Measurements from ENCODE around the gene MAP3K20.
"Not testable (repeated sequence)": the region's sequence is repeated elsewhere in the genome, so short reads cannot be mapped to it uniquely, and the experiment has no call there.

MAP3K20 gene

DNA sequence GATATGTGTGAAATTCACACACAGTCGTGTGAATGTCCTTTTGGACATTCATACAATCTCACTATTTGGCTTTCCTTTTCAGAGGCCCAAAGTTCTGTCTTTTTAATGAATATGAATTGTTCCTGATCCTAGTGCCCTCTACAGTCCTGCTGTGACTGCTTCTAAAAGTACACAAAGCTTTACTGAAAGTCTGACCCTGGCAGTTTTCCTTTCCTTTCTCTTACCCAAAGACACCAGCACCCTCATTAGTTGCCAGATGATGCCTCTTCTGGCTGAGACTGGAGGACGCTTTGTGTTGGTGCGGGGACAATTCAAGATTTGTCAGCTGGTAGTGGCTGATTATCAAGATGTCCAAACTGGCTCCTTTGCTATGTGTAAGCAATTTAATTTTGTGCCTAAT, 197.2 kb downstream of the MAP3K20 start:
- no peaks in the 10 kb centered on the region for H3K36me3 ChIP-seq (ENCODE audit: control insufficient read depth, insufficient read depth, low read length)
- H3K27ac ChIP-seq (ENCODE audit: low read length) = no peak overlapping the region
- no peak for DNase-seq (ENCODE audit: low read depth, low spot score)

DNA sequence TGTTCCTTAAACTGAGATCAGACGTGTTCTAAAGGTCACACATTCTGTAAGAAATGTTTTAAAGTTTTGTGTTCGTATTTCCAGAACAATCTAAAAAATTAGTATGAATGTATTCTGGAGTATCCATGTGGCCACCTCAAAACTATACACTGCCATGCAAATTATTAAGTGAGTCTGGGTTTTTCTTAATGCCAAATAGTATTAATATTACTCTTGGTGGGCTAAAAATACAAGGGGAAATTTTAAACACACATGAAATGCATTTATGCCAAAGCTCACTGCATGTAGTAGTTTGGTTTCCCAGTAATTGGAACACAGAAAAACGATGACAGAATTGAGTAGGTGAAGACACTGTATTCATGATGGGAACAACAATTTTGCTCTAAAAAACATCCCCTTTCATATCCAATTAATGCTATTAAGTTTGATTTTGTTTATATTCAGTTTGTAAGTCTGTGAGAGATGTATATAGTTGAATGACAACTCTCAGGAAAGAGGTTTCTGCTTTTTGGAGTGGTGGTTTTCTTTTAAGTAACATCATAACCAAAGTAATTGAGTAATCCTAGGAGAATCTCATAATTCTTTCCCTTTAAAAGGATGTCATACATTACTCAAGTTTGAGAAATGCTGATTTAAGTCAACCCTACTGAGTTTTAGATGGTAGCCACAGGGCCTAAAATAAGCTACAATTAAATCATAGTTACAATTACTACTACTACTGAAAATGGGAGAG, 203.3 kb downstream of the MAP3K20 start:
- H3K27me3 ChIP-seq (ENCODE audit: control insufficient read depth, insufficient read depth, low read length) = no peaks in the 10 kb centered on the region
- no CpG with 5 or more reads among the region's 3 CpGs for WGBS (ENCODE audit: insufficient coverage, insufficient read length)
- H3K36me3 ChIP-seq (ENCODE audit: control insufficient read depth, insufficient read depth, low read length) = peaks cover 3% of the 10 kb centered on the region; the same call in 1 of the 2 replicates
- no peak overlapping the region for H3K27ac ChIP-seq (ENCODE audit: low read length)
- H3K4me1 ChIP-seq (ENCODE audit: control insufficient read depth, insufficient read depth, low read length) = no peaks in the 10 kb centered on the region
- DNase-seq (ENCODE audit: low read depth, low spot score) = no peak
- no peak overlapping the region for H3K4me3 ChIP-seq (ENCODE audit: low read length)
- H3K9me3 ChIP-seq (ENCODE audit: control insufficient read depth, insufficient read depth, low read length) = no peaks in the 10 kb centered on the region

More for the DNA sequence above, 197.2 kb downstream of the MAP3K20 start:
- Histone ChIP-seq H3K9me3 (ENCODE audit: control insufficient read depth, insufficient read depth, low read length) (no peaks in the 10 kb centered on the region), H3K27me3 (ENCODE audit: control insufficient read depth, insufficient read depth, low read length) (no peaks in the 10 kb centered on the region), H3K4me1 (ENCODE audit: control insufficient read depth, insufficient read depth, low read length) (0 out of 2 replicates have a peak, but pooled peaks cover 1% of the 10 kb centered on the region), H3K4me3 (ENCODE audit: low read length) (no peak overlapping the region)
- WGBS (ENCODE audit: insufficient coverage, insufficient read length) = no CpG with 5 or more reads among the region's 3 CpGs

DNA sequence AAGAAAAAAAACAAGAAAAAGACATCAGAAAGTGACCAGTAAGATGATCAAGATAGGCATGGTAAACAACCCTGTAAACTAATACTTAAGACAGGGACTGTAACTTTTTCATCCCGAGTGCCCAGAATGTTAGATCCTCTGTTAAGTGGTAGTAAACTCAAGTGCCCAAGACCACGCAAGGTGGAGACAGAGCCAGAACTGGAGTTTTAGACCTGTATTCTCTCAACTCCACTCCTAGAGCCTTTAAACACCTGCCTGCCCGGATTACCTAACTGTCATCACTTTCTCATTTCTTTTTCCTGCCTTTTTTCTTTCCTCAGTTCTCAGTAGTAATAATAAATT, 203.9 kb downstream of the MAP3K20 start:
- Histone ChIP-seq H3K36me3 (ENCODE audit: control insufficient read depth, insufficient read depth, low read length) (peaks cover 3% of the 10 kb centered on the region; the same call in 1 of the 2 replicates), H3K4me1 (ENCODE audit: control insufficient read depth, insufficient read depth, low read length) (no peaks in the 10 kb centered on the region), H3K9me3 (ENCODE audit: control insufficient read depth, insufficient read depth, low read length) (no peaks in the 10 kb centered on the region), H3K27me3 (ENCODE audit: control insufficient read depth, insufficient read depth, low read length) (no peaks in the 10 kb centered on the region), H3K4me3 (ENCODE audit: low read length) (no peak overlapping the region), H3K27ac (ENCODE audit: low read length) (no peak overlapping the region)
- DNase-seq (ENCODE audit: low read depth, low spot score) = no peak
- WGBS (ENCODE audit: insufficient coverage, insufficient read length) = no CpG with 5 or more reads among the region's 3 CpGs

DNA sequence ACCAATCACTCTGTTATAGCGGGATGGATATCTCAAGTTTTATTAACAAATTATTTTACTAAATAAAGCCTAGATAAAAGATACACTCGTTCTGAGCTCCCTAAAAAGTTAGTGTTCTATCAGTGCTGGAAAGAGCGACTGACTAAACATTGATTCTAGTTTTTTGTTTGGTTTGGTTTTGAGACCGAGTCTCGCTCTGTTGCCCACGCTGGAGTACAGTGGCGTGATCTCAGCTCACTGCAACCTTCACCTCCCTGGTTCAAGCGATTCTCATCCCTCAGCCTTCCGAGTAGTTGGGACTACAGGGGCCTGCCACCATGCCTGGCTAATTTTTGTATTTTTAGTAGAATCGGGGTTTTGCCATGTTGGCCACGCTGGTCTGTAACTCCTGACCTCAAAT, 205.2 kb downstream of the MAP3K20 start:
- WGBS (ENCODE audit: insufficient coverage, insufficient read length) = no CpG with 5 or more reads among the region's 11 CpGs
- Histone ChIP-seq H3K27me3 (ENCODE audit: control insufficient read depth, insufficient read depth, low read length) (no peaks in the 10 kb centered on the region), H3K4me3 (ENCODE audit: low read length) (no peak overlapping the region), H3K27ac (ENCODE audit: low read length) (no peak overlapping the region), H3K4me1 (ENCODE audit: control insufficient read depth, insufficient read depth, low read length) (no peaks in the 10 kb centered on the region), H3K9me3 (ENCODE audit: control insufficient read depth, insufficient read depth, low read length) (no peaks in the 10 kb centered on the region), H3K36me3 (ENCODE audit: control insufficient read depth, insufficient read depth, low read length) (peaks cover 3% of the 10 kb centered on the region; the same call in 1 of the 2 replicates)
- DNase-seq (ENCODE audit: low read depth, low spot score) = no peak

DNA sequence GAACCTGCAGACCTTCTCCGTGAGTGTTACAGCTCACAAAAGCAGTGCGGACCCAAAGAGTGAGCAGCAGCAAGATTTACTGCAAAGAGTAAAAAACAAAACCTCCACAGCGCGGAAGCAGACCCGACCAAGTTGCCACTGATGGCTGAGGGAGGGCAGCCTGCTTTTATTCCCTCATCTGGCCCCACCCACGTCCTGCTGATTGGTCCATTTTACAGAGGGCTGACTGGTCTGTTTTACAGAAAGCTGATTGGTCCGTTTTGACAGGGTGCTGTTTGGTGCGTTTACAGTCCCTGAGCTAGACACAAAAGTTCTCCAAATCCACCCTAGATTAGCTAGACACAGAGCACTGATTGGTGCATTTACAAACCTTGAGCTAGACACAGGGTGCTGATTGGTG, 206.3 kb downstream of the MAP3K20 start:
- not testable (repeated sequence) for H3K9me3 ChIP-seq (ENCODE audit: control insufficient read depth, insufficient read depth, low read length); H3K36me3 ChIP-seq (ENCODE audit: control insufficient read depth, insufficient read depth, low read length); H3K4me1 ChIP-seq (ENCODE audit: control insufficient read depth, insufficient read depth, low read length); H3K27me3 ChIP-seq (ENCODE audit: control insufficient read depth, insufficient read depth, low read length); DNase-seq (ENCODE audit: low read depth, low spot score); H3K4me3 ChIP-seq (ENCODE audit: low read length); H3K27ac ChIP-seq (ENCODE audit: low read length)
- WGBS (ENCODE audit: insufficient coverage, insufficient read length) = no CpG with 5 or more reads among the region's 8 CpGs

DNA sequence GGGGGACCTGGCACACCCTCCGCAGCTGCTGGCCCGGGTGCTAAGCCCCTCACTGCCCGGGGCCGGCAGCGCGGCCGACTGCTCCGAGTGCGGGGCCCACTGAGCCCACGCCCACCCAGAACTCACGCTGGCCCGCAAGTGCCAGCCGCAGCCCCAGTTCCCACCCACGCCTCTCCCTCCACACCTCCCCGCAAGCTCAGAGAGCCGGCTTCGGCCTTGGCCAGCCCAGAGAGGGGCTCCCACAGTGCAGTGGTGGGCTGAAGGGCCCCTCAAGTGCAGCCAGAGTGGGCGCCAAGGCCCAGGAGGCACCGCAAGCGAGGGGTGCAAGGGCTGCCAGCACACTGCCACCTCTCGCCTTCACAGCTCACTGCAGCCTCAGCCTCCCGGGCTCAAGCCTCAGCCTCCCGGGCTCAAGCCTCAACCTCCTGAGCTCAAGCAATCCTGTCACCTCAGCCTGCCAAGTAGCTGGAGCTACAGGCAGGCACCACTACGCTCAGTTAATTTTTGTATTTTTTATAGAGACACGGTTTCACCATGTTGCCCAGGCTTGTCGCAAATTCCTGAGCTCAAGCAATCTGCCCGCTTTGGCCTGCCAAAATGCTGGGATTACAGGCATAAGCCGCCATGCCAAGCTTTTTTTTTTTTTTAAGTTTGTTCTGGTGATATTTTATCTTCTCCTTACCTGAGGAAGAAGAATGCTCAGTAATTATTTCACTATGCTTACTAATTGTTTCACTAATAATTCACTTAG, 207.3 kb downstream of the MAP3K20 start:
- Histone ChIP-seq H3K4me1 (ENCODE audit: control insufficient read depth, insufficient read depth, low read length) (no peaks in the 10 kb centered on the region), H3K9me3 (ENCODE audit: control insufficient read depth, insufficient read depth, low read length) (no peaks in the 10 kb centered on the region), H3K27ac (ENCODE audit: low read length) (no peak overlapping the region), H3K27me3 (ENCODE audit: control insufficient read depth, insufficient read depth, low read length) (no peaks in the 10 kb centered on the region), H3K36me3 (ENCODE audit: control insufficient read depth, insufficient read depth, low read length) (peaks cover 3% of the 10 kb centered on the region; the same call in 1 of the 2 replicates), H3K4me3 (ENCODE audit: low read length) (no peak overlapping the region)
- WGBS (ENCODE audit: insufficient coverage, insufficient read length) = no CpG with 5 or more reads among the region's 28 CpGs
- no peak for DNase-seq (ENCODE audit: low read depth, low spot score)

DNA sequence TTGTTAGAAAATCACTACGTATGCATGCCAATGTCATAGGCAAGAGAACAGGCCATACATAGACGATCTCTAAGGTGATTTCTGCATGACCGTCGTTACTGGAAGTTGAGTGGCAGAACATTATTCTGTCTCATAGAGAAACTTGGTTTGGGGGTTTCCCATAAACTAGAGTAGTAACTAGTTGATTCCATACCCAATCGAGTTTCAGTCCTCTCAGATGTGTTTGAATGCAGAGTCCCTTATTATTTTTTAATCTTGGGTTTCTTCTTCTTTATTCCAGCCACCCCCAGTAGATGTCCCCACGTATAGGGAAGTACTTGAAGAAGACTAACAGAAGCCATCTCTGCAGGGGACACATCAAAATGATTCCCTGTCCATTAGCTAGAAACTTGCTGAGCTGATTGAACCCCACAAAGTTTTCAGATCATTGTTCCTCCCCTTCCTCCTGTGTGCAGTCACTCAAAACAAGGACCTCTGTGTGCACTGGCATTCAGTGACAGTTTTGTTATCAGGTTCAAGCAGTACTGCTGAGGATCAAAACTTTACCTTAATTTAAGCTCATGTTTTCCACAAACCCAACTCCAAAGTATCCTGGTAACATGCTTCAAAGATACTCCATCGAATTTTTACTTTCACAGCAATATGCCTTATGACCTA, 210.6 kb downstream of the MAP3K20 start:
- no peak for DNase-seq (ENCODE audit: low read depth, low spot score)
- Histone ChIP-seq H3K36me3 (ENCODE audit: control insufficient read depth, insufficient read depth, low read length) (peaks cover 3% of the 10 kb centered on the region; the same call in 1 of the 2 replicates), H3K27ac (ENCODE audit: low read length) (no peak overlapping the region), H3K27me3 (ENCODE audit: control insufficient read depth, insufficient read depth, low read length) (no peaks in the 10 kb centered on the region), H3K9me3 (ENCODE audit: control insufficient read depth, insufficient read depth, low read length) (no peaks in the 10 kb centered on the region), H3K4me3 (ENCODE audit: low read length) (no peak overlapping the region), H3K4me1 (ENCODE audit: control insufficient read depth, insufficient read depth, low read length) (no peaks in the 10 kb centered on the region)
- no CpG with 5 or more reads among the region's 7 CpGs for WGBS (ENCODE audit: insufficient coverage, insufficient read length)

DNA sequence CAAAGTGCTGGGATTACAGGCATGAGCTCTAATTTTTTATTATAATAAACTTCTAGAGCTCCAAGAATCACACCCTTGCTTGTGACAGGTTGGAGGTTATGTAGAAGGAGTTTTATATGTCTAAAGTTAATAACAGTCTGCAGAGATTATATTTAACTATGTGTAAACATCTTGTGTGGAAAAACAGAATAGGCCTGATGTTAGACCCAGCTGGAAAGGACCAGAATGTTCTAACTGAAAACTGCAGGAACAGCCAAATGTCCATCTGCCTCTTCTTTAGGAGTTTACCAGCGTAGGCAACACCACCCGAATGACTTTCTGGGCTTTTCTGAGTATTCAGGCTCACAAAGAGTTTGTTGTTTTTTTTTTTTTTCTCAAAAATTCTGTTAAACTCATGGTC, 211.9 kb downstream of the MAP3K20 start:
- DNase-seq (ENCODE audit: low read depth, low spot score) = no peak
- H3K27me3 ChIP-seq (ENCODE audit: control insufficient read depth, insufficient read depth, low read length) = no peaks in the 10 kb centered on the region
- no peak overlapping the region for H3K27ac ChIP-seq (ENCODE audit: low read length)
- H3K4me3 ChIP-seq (ENCODE audit: low read length) = no peak overlapping the region
- peaks cover 3% of the 10 kb centered on the region; the same call in 1 of the 2 replicates for H3K36me3 ChIP-seq (ENCODE audit: control insufficient read depth, insufficient read depth, low read length)
- no peaks in the 10 kb centered on the region for H3K9me3 ChIP-seq (ENCODE audit: control insufficient read depth, insufficient read depth, low read length)
- no CpG with 5 or more reads among the region's 2 CpGs for WGBS (ENCODE audit: insufficient coverage, insufficient read length)
- H3K4me1 ChIP-seq (ENCODE audit: control insufficient read depth, insufficient read depth, low read length) = no peaks in the 10 kb centered on the region

DNA sequence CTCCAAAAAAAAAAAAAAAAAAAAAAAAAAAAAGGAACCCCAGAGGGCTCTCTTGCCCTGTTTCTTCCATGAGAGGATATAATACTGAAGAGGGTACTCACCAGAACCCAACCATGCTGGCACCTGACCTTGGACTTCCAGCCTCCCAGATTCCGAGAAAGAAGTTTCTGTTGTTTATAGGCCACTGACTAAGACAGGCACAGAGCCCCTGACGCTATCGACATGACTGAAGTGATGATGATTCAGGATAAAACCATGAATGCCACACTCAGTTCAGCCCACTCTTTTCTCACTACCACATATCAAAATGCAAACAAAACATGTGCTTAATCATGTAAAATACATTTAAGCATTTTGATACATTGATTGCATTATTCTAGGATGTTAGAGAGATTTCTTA, 212.9 kb downstream of the MAP3K20 start:
- no peaks in the 10 kb centered on the region for H3K4me1 ChIP-seq (ENCODE audit: control insufficient read depth, insufficient read depth, low read length)
- H3K4me3 ChIP-seq (ENCODE audit: low read length) = no peak overlapping the region
- WGBS (ENCODE audit: insufficient coverage, insufficient read length) = no CpG with 5 or more reads among the region's 3 CpGs
- DNase-seq (ENCODE audit: low read depth, low spot score) = no peak
- H3K27ac ChIP-seq (ENCODE audit: low read length) = no peak overlapping the region
- H3K9me3 ChIP-seq (ENCODE audit: control insufficient read depth, insufficient read depth, low read length) = no peaks in the 10 kb centered on the region
- H3K36me3 ChIP-seq (ENCODE audit: control insufficient read depth, insufficient read depth, low read length) = no peaks in the 10 kb centered on the region
- H3K27me3 ChIP-seq (ENCODE audit: control insufficient read depth, insufficient read depth, low read length) = no peaks in the 10 kb centered on the region

DNA sequence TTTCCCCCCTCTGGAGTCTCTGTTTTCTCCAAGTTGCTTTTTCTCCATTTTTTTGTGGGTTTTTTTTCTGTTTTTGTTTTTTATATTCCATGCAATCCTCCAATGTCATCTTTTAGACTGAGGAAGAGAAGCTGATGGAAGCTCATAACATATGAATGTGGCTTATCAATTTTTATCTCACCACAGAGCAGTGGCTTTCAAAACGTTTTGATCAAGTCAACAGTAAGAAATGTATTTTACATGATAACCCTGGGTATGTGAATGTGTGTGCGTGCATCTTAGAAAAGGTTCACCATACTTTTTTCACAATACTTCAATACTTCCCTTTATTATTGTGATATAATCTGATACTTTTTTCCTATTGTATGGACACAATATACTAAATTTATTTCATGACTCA, 214.4 kb downstream of the MAP3K20 start:
- Histone ChIP-seq H3K27ac (ENCODE audit: low read length) (no peak overlapping the region), H3K9me3 (ENCODE audit: control insufficient read depth, insufficient read depth, low read length) (no peaks in the 10 kb centered on the region), H3K36me3 (ENCODE audit: control insufficient read depth, insufficient read depth, low read length) (no peaks in the 10 kb centered on the region), H3K27me3 (ENCODE audit: control insufficient read depth, insufficient read depth, low read length) (no peaks in the 10 kb centered on the region), H3K4me3 (ENCODE audit: low read length) (no peak overlapping the region), H3K4me1 (ENCODE audit: control insufficient read depth, insufficient read depth, low read length) (no peaks in the 10 kb centered on the region)
- no peak for DNase-seq (ENCODE audit: low read depth, low spot score)
- WGBS (ENCODE audit: insufficient coverage, insufficient read length) = no CpG with 5 or more reads among the region's 2 CpGs

Measured in iPS DF 6.9 (cell line).